Sigmoid colon (tissue), 4 donors: ENCODE data around the gene SLC25A33.

Experiments
- EP300 ChIP-seq, 4 donors: sonication (generic); formaldehyde crosslinking; IDR thresholded peaks; one replicate each; pipeline ENCODE4 v1.6.1; 2017; ENCODE audit warnings: antibody characterized with exemption in 4 of 4
- POLR2A ChIP-seq, 2 donors: fragments of 450-650 bp; IDR thresholded peaks; one replicate each; pipeline ENCODE4 v1.6.1; 2016; ENCODE audit warnings: antibody characterized with exemption in 2 of 2, mild to moderate bottlenecking in 2 of 2, moderate library complexity in 2 of 2
- POLR2AphosphoS5 ChIP-seq, 4 donors: sonication (generic); formaldehyde crosslinking; IDR thresholded peaks; one replicate each; pipeline ENCODE4 v1.6.1; 2017; ENCODE audit warnings: antibody characterized with exemption in 4 of 4
- TF ChIP-seq, protein P1 (sequence below), 4 experiments: fragments of 450-650 bp in 3 of 4; fragments of 200-600 bp in 1 of 4; IDR thresholded peaks; one replicate each; pipeline ENCODE4 v1.5.1; 2016 to 2019; ENCODE audit warnings: antibody characterized with exemption in 4 of 4, mild to moderate bottlenecking in 3 of 4, moderate library complexity in 2 of 4

DNA sequence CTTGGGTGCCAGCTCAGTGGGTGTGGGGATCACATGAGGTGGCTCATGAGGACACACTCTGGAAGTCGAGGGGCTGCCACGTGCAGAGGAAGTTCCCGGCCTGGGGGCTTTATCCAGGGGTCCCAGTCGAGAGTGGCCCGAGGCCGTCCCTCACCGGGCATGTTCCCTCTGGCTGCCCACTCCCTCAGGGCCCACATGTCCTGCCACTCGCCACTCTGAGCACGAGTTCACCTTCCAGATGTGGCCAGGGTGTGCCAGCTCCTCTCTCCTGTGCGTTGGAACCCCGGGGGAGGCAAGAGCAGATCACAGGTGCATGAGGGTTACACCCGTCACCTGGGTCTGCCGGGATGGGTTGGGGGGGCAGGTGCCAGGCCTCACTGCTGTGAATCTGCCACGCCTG, 64.0 kb downstream of the SLC25A33 start:
- TF ChIP-seq POLR2AphosphoS5 (IDR thresholded peaks at IDR 0.05) (no peak), POLR2A (IDR thresholded peaks at IDR 0.05) (no peak), EP300 (IDR thresholded peaks at IDR 0.05) (no peak)
- TF ChIP-seq, protein P1, sequence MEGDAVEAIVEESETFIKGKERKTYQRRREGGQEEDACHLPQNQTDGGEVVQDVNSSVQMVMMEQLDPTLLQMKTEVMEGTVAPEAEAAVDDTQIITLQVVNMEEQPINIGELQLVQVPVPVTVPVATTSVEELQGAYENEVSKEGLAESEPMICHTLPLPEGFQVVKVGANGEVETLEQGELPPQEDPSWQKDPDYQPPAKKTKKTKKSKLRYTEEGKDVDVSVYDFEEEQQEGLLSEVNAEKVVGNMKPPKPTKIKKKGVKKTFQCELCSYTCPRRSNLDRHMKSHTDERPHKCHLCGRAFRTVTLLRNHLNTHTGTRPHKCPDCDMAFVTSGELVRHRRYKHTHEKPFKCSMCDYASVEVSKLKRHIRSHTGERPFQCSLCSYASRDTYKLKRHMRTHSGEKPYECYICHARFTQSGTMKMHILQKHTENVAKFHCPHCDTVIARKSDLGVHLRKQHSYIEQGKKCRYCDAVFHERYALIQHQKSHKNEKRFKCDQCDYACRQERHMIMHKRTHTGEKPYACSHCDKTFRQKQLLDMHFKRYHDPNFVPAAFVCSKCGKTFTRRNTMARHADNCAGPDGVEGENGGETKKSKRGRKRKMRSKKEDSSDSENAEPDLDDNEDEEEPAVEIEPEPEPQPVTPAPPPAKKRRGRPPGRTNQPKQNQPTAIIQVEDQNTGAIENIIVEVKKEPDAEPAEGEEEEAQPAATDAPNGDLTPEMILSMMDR (IDR thresholded peaks at IDR 0.05) = no peak
